HG03060 (cell line): ENCODE data around the gene GRM7.

ENCODE experiments used
- ATAC-seq: cut with Tn5 transposase; IDR thresholded peaks from one replicate; pipeline ENCODE4 v1.9.1; 2021; ENCODE audit warnings: low read depth, moderate number of reproducible peaks; ENCODE audit not compliant: unreplicated experiment

The GRM7 gene

GRCh38 chr3:7752005-7752404, 891.1 kb downstream of the GRM7 start:
- no peak for ATAC-seq

DNA sequence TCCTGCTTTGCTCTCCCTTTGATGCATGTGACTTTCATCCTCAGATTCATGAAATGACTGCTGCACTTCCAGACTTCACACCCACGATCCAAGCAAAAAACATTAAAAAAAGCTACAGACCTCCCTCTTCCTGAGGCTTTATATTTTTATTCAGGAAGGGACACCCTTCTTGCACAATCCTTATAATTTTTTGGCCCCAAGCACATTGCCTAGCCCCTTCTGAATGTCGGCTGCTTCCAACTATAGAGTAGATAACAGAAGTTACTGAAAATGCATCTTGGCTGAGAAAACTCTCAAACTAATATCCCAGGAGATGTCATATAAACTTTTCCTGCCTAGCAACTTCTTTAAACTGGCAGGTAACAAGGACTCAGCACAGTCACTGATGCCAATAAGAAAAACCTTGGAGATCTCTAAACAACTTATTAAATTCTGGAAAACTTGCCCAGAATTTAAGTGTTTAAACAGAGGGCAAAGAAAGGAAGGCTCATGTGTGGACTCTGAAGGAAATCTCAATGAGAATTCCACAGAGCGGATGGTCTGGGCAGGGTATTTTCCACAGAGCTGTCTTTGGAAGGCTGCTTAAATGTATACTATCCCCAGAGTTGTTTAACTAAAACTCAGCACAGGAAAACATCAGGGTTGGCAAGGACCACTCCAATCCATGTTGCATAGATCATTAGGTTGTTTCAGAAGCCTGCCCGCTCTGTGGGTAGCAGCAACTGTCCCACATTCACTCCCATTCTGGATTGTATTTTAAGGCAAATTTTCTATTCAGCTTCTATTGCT, 893.9 kb downstream of the GRM7 start:
- no peak for ATAC-seq

DNA sequence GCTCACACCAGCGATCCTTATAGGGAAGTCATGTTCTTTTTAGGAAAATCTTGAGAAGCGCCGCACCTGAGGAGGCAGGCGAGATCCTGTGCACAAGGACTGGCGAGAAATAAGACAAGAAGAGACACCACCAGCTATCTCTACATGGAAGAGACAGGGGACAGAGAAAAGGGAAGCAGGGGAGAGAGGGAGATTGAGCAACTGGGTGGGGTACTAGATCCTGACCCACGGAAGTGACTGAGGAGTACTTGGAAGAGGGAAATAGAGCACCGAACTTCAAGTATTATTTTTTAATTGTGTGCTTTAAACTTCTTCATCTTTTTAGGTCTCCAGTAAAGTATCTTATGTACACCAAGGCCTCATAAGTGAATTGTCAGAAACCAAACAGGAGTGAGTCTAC, 898.7 kb downstream of the GRM7 start:
- no peak for ATAC-seq

- no peak for ATAC-seq
Measured at GRCh38 chr3:7760718-7761117, 899.8 kb downstream of the GRM7 start.

DNA sequence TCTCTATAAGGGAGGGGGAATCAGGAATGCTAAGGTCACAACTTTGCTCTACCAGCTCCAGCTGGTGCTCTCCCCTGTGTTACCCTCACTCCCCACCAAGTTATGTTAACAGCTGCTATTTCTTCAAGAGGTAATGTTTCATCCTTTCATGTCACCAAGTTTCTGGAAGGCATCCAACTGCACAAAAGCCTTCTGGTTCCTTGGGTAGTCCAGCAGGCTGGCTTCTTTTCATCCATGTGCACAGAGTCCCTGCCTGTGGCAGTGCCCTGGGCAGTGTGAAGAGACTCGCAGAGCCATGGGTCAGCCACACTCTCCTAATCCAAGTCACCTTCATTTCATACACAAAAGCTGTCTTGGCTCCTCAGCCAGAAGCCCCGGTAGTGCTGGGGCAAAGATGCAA, 903.2 kb downstream of the GRM7 start:
- no peak for ATAC-seq

GRCh38 chr3:7766530-7766929, 905.6 kb downstream of the GRM7 start:
- no peak for ATAC-seq

DNA sequence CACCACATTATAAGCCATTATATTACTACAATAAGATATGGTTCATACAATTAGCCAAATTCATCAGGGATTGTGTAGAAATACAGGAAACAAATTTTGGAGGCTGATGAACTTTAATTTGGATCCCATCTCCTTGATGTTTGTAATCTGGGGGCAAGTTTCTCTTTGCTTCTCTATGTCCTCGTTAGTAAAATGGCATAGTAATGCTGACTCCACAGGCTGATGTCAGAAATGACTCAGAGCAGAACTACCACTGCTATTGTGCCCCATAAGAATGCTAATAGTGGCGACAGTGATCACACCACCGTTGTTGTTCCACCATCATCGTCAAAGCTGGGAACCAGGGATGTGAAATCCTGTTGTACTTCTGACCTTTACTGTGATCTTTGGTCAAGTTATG, 918.4 kb downstream of the GRM7 start:
- no peak for ATAC-seq

- no peak for ATAC-seq
Measured at GRCh38 chr3:7781395-7781794, 920.5 kb downstream of the GRM7 start.

DNA sequence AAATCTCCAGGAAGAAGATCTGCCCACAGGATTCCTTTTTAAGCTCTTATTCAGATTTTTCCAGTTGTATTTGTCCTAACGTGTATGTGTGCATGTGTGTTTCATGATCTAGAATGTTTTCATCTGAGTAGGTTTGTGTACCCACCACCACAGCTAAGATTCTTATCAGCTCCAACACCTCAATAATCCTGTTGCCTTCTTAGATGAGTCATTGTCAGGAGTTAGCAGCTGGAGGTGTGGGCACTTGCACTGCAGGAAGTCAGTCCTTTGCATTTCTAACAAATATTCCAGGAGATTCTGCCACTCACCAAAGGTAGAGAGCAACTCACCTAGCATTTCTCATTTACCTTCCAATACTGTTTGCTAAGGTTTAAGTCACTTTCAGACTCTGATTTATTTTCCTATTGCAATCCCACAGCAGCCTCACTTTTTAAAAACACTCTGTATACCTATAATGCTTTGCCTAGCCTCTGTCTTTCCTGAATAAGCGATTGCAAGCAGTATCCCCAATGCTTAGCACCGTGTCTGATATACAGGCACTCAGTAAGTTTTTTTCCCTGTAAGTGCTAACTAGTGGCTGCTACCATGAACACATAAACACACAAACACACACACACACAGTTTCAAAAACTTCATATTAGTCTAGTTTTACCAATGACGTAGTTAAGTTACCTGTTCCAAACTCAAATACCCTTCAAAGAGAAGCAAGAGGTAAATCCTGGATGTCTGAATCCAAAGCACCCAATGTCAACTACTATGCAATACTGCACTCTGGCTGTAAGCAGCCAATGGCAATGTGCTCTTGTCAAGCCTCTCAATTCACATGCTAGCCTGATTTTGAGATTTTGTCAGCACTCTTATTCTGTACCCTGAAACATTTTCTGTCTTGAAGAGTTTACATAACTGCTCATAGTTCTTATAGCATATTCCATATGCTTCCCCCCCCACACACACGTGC, 927.2 kb downstream of the GRM7 start:
- ATAC-seq, result no peak

DNA sequence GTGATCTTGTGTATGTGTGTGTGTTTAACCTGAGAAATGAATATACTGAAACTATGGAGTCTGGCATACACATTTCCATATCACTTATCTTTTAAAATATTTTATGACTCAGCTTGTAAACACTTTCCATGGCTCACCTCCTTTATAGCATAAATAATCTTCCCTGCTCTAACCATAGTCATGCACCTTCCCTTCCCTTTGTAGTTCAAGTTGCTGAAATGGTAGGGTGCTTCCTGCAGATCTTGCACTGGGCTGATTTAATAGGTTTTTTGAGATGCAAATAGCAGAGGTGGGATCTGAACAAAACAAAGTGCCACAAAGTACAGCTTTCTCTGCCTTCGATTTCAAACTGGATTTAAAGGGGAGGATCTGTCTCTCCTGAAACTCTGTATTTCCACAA, 928.0 kb downstream of the GRM7 start:
- ATAC-seq, result no peak

DNA sequence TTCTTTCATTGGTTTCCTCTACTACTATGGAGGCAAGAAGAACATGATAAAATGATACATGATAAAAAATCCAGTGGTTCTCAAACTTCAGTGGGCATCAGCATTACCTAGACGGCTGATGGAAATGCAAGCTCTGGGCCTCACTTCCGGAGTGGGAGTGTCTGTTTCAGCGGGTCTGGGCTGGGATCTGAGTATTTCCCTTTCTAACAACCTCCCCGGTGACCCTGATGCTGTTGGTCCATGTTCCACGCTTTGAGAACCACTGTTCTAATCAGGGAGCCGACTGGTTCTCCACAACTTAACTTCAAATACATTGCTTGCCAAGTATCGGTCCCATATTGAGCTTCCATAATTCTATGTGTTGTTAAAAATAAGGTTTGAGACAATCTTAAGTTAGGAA, 928.4 kb downstream of the GRM7 start:
- ATAC-seq, result no peak

GRCh38 chr3:7790141-7790540, 929.2 kb downstream of the GRM7 start:
- no peak for ATAC-seq
